Measurements from ENCODE around the gene PALLD. TPM values are rescaled to one million over a fixed set of nuclear protein-coding genes. Genes with fewer than 3 reads are reported as not detected.
"Not testable (repeated sequence)": the region's sequence is repeated elsewhere in the genome, so short reads cannot be mapped to it uniquely, and the experiment has no call there.

The PALLD gene
- total RNA-seq, 4 donors from 2014 or later, result 93.3 to 214 (median 174) TPM

DNA sequence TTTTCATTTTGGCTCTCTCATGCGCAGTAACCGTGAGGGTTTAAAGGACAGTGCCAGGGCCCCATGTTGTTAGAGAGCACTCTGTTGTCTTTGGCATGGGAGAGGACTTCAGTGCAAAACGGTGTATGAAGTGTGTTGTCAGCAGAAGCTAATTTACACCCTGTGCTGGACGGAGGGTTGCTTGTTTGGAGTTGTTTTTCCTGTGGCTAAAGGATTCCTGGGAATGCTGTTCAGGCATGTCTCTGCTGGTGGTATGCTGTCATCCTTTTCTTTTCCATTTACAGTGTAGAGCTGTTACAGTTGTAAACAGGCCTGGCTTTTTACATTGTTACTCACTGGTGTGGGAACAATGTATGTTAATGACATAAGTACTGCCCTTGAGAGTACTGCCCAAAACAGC lies 306.9 kb downstream of the PALLD start:
- peaks cover 0 to 15% (median 6%) of the 10 kb centered on the region in 4 donors for H3K4me1 ChIP-seq
- H3K36me3 ChIP-seq, result no peaks in the 10 kb centered on the region
- TF ChIP-seq POLR2A (IDR thresholded peaks at IDR 0.05) (no peak), EP300 (IDR thresholded peaks at IDR 0.05) (peak in 1 of 2 donors; percentile 18)
- TF ChIP-seq, protein P1, sequence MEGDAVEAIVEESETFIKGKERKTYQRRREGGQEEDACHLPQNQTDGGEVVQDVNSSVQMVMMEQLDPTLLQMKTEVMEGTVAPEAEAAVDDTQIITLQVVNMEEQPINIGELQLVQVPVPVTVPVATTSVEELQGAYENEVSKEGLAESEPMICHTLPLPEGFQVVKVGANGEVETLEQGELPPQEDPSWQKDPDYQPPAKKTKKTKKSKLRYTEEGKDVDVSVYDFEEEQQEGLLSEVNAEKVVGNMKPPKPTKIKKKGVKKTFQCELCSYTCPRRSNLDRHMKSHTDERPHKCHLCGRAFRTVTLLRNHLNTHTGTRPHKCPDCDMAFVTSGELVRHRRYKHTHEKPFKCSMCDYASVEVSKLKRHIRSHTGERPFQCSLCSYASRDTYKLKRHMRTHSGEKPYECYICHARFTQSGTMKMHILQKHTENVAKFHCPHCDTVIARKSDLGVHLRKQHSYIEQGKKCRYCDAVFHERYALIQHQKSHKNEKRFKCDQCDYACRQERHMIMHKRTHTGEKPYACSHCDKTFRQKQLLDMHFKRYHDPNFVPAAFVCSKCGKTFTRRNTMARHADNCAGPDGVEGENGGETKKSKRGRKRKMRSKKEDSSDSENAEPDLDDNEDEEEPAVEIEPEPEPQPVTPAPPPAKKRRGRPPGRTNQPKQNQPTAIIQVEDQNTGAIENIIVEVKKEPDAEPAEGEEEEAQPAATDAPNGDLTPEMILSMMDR (IDR thresholded peaks at IDR 0.05), result no peak
- whole genome bisulfite sequencing, 2 donors, result 35 to 38% methylated on average over 4 of the region's 4 CpGs
- no peak overlapping the region for H3K27ac ChIP-seq
- H3K4me3 ChIP-seq, result no peak overlapping the region
- DNase-seq (ENCODE audit: low spot score in 2 of 2), result no peak
- H3K9me3 ChIP-seq, result no peaks in the 10 kb centered on the region
- no peaks in the 10 kb centered on the region for H3K27me3 ChIP-seq

DNA sequence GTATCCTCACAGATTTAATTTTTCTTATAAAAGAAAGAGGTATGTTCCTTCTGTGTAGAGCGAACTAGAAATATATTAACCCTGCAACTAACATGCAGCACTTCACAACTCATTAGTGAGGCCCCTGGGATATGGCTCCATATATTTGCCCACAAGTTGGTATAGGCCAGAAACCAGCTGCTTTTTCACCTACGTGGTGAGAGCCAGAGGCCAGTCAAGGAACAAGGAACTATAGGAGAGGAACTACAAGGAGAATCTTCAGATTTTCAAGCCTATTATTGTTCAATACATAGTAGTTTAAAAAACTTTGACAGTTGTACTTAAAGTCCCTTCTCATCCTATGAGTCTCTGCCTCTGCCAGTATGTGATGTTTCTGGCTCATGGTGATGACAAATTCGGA lies 307.3 kb downstream of the PALLD start:
- Histone ChIP-seq H3K36me3 (no peaks in the 10 kb centered on the region), H3K27me3 (no peaks in the 10 kb centered on the region), H3K9me3 (no peaks in the 10 kb centered on the region), H3K4me3 (no peak overlapping the region), H3K4me1 (peaks cover 0 to 15% (median 6%) of the 10 kb centered on the region in 4 donors), H3K27ac (no peak overlapping the region)
- 70 to 81% methylated on average over 3 of the region's 3 CpGs for WGBS, 2 donors
- no peak for TF ChIP-seq EP300 (IDR thresholded peaks at IDR 0.05)
- TF ChIP-seq POLR2A (IDR thresholded peaks at IDR 0.05), result no peak
- TF ChIP-seq, protein P1 (IDR thresholded peaks at IDR 0.05), result no peak
- no peak for DNase-seq (ENCODE audit: low spot score in 2 of 2)

DNA sequence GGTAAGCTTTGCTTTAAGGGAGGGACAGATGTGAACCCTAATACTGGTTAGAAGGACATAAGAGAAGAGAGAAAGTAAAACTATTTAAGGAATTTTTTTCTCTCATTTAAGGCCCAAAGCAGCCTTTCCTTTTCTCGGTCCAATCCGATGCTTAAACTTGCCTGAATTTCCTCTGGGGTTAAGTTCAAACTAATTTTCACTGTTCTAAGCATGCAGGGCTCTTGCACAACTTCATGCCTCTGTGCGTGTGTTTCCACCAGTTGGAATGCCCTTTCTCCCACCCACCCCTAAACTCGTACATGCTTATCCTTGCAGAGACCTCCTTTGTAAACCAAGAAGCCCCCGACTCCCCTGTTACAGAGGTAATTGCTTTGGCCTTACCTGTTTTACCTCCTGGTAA lies 308.5 kb downstream of the PALLD start:
- H3K36me3 ChIP-seq, result no peaks in the 10 kb centered on the region
- DNase-seq (ENCODE audit: low spot score in 2 of 2), result no peak
- no peak overlapping the region for H3K27ac ChIP-seq
- H3K4me1 ChIP-seq, result peaks cover 0 to 15% (median 6%) of the 10 kb centered on the region in 4 donors
- TF ChIP-seq EP300 (IDR thresholded peaks at IDR 0.05), result no peak
- no peaks in the 10 kb centered on the region for H3K27me3 ChIP-seq
- WGBS, 2 donors, result 50 to 54% methylated on average over 5 of the region's 5 CpGs
- no peaks in the 10 kb centered on the region for H3K9me3 ChIP-seq
- no peak overlapping the region for H3K4me3 ChIP-seq

DNA sequence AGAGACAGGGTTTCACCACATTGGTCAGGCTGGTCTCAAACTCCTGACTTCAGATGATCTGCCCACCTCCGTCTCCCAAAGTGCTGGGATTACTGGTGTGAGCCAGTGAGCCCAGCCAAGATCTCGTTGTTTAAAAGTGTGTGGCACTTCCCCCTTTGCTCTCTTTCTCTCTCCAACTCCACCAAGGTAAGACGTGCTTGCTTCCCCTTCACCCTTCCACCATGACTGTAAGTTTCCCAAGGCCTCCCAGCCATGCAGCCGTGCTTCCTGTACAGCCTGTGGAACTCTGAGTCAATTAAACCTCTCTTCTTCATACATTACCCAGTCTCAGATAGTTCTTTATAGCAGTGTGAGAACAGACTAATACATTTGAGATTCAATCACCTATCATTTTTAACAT lies 309.4 kb downstream of the PALLD start:
- H3K9me3 ChIP-seq; H3K36me3 ChIP-seq; H3K27me3 ChIP-seq; H3K27ac ChIP-seq; DNase-seq (ENCODE audit: low spot score in 2 of 2); H3K4me3 ChIP-seq: not testable (repeated sequence)
- 80 to 96% methylated on average over 4 of the region's 4 CpGs for WGBS, 2 donors
- H3K4me1 ChIP-seq, result peaks cover 0 to 15% (median 6%) of the 10 kb centered on the region in 4 donors

GRCh38 chr4:168811207-168811606 lies 314.4 kb downstream of the PALLD start:
- Histone ChIP-seq H3K36me3 (no peaks in the 10 kb centered on the region), H3K27me3 (no peaks in the 10 kb centered on the region), H3K4me3 (no peak overlapping the region), H3K4me1 (peaks cover 0 to 41% (median 4%) of the 10 kb centered on the region in 4 donors), H3K27ac (no peak overlapping the region), H3K9me3 (no peaks in the 10 kb centered on the region)
- DNase-seq (ENCODE audit: low spot score in 2 of 2), result no peak
- WGBS, 2 donors, result 98 to 99% methylated on average over 3 of the region's 3 CpGs
- TF ChIP-seq EP300 (IDR thresholded peaks at IDR 0.05) (no peak), POLR2A (IDR thresholded peaks at IDR 0.05) (no peak)
- TF ChIP-seq, protein P1 (IDR thresholded peaks at IDR 0.05), result no peak

DNA sequence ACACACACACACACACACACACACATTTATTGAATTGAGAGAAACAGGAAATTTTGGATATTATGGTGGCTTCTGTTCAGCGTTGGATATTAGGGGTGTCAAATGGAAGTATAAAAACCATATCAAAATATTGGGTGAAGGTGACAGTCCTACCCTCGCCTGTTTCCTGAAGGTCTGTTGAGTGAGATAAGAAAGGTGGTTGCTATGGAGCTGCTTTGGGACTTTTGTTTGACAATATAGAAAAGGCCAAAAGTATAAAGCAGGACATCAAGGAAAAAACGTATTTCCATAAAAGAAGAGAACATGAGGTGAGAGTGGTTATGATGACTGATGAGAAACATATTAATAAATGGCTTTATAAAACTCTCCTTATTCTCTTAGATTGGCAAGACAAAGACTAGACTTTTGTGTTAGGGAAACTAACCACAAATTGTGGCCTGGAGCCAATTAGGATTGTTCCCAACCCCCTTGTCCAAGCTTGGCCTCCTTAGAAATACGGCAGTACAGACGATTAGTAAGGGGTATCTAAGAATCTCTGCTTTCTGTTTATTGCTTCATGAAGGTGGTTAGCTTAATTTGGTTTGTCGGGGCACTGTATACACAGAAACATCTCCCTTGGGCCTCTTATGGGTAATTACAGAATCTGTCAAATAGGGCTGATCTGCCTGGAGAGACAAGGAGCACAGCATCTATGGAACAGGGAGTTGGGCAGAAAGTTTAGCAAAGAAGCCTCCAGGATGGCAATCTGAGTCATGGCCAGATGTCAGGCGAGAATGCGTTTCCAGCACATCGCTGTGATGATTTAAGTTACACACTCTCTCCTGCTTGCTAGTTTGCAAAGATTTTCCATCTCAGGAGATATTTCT lies 315.2 kb downstream of the PALLD start:
- no peak for DNase-seq (ENCODE audit: low spot score in 2 of 2)

More for the DNA sequence above, 315.2 kb downstream of the PALLD start:
- H3K4me3 ChIP-seq, result no peak overlapping the region
- no peaks in the 10 kb centered on the region for H3K27me3 ChIP-seq
- peaks cover 0 to 50% (median 5%) of the 10 kb centered on the region in 4 donors for H3K4me1 ChIP-seq
- 53 to 56% methylated on average over 9 of the region's 9 CpGs for WGBS, 2 donors
- H3K36me3 ChIP-seq, result no peaks in the 10 kb centered on the region
- no peaks in the 10 kb centered on the region for H3K9me3 ChIP-seq
- peak overlapping the region in 3 of 4 donors; percentile 9 to 60 (median 32) for H3K27ac ChIP-seq
- TF ChIP-seq POLR2A (IDR thresholded peaks at IDR 0.05) (no peak), EP300 (IDR thresholded peaks at IDR 0.05) (no peak)
- TF ChIP-seq, protein P1 (IDR thresholded peaks at IDR 0.05), result no peak
